Choroid plexus epithelial cell (primary cell): ENCODE data around the gene ERBB3.

Experiments
- DNase-seq: peaks from one replicate; pipeline ENCODE4 v3.0.0-alpha.2; 2010; ENCODE audit warnings: low read depth
- H3K4me3 ChIP-seq: 2 replicates; pipeline ENCODE4 v1.5.1; 2011; ENCODE audit warnings: low read depth, mild to moderate bottlenecking, control low read depth, low read length, moderate library complexity
- CTCF ChIP-seq: conservative IDR thresholded peaks from 2 replicates; pipeline ENCODE4 v1.5.1; 2011; ENCODE audit warnings: low read depth, mild to moderate bottlenecking, control low read depth, inconsistent platforms, low read length, moderate library complexity

ERBB3 gene

GRCh38 chr12:56103066-56103711, 23.2 kb downstream of the ERBB3 start:
- H3K4me3 ChIP-seq = no peak overlapping the region
- TF ChIP-seq CTCF = no peak
- no peak for DNase-seq

GRCh38 chr12:56103823-56104108, 23.8 kb downstream of the ERBB3 start:
- H3K4me3 ChIP-seq = peak overlapping the region; percentile 92
- TF ChIP-seq CTCF = no peak
- no peak for DNase-seq

GRCh38 chr12:56104109-56104814, 24.3 kb downstream of the ERBB3 start, which contains the start of gene PA2G4:
TSS of gene PA2G4 (plus strand) at chr12:56104559. CDS start at chr12:56104738, 179 bp downstream.
- DNase-seq = peak; percentile 99
- peak within 1 kb of the TSS; percentile 92 for H3K4me3 ChIP-seq
- no peak for TF ChIP-seq CTCF

- peak; percentile 42 for DNase-seq
- peak overlapping the region; percentile 92 for H3K4me3 ChIP-seq
- TF ChIP-seq CTCF = peak; percentile 22
These were observed 25.0 kb downstream of the ERBB3 start for GRCh38 chr12:56104815-56105608.

- H3K4me3 ChIP-seq = peak overlapping the region; percentile 92
- TF ChIP-seq CTCF = no peak
- no peak for DNase-seq
These were observed 25.6 kb downstream of the ERBB3 start for GRCh38 chr12:56105609-56105902.

- H3K4me3 ChIP-seq = no peak overlapping the region
- no peak for DNase-seq
- TF ChIP-seq CTCF = no peak
These were observed 27.3 kb downstream of the ERBB3 start for GRCh38 chr12:56107242-56107641.
